ENCODE results near the gene PDE11A.

The PDE11A gene

DNA sequence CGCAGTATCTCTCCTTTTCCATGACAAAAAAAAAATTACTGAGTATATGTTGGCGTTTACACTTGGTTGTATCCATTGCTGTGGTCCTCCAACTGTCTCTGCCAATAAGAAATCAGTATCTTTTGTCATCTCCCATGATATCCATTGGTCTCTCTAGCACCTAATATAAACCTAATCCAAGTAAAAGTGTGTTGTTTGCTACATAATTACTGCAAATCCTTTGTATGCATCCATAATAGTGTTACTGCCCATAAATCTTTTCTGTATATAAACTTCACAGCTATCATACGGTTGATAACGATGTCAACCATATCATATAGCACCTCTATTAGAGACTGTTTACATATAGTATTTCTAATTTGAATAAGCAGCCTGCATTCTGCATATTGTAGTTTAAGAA, 453.1 kb downstream of the PDE11A start:
- H3K9ac ChIP-seq (ENCODE audit: low read depth, low read length) = peak overlapping the region; percentile 68; the same call in 1 of the 2 replicates
- no peak for DNase-seq
- peaks cover 15% of the 10 kb centered on the region for H3K4me1 ChIP-seq (ENCODE audit: insufficient read depth, low read length)
- H2AFZ ChIP-seq (ENCODE audit: low read depth, low read length) = peak overlapping the region; percentile 81
- no peaks in the 10 kb centered on the region for H3K9me3 ChIP-seq (ENCODE audit: insufficient read depth, low read length, severe bottlenecking)
- H3K4me3 ChIP-seq (ENCODE audit: low read depth in 1 of 2, low read length in 2 of 2) = peak overlapping the region in 1 of 2 experiments; percentile 70; a peak in 2 of 4 replicates
- no peaks in the 10 kb centered on the region for H3K79me2 ChIP-seq (ENCODE audit: insufficient read depth, low read length)
- no peak overlapping the region; the same call in 1 of the 2 replicates for H3K27ac ChIP-seq (ENCODE audit: low read length)
- no peaks in the 10 kb centered on the region for H3K36me3 ChIP-seq (ENCODE audit: insufficient read depth, low read length)
- no peaks in the 10 kb centered on the region for H3K27me3 ChIP-seq (ENCODE audit: insufficient read depth, low read length, poor library complexity)
- TF ChIP-seq, protein P1, sequence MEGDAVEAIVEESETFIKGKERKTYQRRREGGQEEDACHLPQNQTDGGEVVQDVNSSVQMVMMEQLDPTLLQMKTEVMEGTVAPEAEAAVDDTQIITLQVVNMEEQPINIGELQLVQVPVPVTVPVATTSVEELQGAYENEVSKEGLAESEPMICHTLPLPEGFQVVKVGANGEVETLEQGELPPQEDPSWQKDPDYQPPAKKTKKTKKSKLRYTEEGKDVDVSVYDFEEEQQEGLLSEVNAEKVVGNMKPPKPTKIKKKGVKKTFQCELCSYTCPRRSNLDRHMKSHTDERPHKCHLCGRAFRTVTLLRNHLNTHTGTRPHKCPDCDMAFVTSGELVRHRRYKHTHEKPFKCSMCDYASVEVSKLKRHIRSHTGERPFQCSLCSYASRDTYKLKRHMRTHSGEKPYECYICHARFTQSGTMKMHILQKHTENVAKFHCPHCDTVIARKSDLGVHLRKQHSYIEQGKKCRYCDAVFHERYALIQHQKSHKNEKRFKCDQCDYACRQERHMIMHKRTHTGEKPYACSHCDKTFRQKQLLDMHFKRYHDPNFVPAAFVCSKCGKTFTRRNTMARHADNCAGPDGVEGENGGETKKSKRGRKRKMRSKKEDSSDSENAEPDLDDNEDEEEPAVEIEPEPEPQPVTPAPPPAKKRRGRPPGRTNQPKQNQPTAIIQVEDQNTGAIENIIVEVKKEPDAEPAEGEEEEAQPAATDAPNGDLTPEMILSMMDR (IDR thresholded peaks at IDR 0.05; ENCODE audit: borderline replicate concordance, extremely low read depth, low read length, poor library complexity, severe bottlenecking) = no peak
- TF ChIP-seq EZH2 (IDR thresholded peaks at IDR 0.05; ENCODE audit: borderline replicate concordance, low read depth, low read length, severe bottlenecking) = no peak
- no peaks in the 10 kb centered on the region for H4K20me1 ChIP-seq (ENCODE audit: insufficient read depth, low read length)
- peak overlapping the region; percentile 61 for H3K4me2 ChIP-seq (ENCODE audit: insufficient read depth, low read length)
- ATAC-seq (ENCODE audit: insufficient read depth, low read depth) = no peak

DNA sequence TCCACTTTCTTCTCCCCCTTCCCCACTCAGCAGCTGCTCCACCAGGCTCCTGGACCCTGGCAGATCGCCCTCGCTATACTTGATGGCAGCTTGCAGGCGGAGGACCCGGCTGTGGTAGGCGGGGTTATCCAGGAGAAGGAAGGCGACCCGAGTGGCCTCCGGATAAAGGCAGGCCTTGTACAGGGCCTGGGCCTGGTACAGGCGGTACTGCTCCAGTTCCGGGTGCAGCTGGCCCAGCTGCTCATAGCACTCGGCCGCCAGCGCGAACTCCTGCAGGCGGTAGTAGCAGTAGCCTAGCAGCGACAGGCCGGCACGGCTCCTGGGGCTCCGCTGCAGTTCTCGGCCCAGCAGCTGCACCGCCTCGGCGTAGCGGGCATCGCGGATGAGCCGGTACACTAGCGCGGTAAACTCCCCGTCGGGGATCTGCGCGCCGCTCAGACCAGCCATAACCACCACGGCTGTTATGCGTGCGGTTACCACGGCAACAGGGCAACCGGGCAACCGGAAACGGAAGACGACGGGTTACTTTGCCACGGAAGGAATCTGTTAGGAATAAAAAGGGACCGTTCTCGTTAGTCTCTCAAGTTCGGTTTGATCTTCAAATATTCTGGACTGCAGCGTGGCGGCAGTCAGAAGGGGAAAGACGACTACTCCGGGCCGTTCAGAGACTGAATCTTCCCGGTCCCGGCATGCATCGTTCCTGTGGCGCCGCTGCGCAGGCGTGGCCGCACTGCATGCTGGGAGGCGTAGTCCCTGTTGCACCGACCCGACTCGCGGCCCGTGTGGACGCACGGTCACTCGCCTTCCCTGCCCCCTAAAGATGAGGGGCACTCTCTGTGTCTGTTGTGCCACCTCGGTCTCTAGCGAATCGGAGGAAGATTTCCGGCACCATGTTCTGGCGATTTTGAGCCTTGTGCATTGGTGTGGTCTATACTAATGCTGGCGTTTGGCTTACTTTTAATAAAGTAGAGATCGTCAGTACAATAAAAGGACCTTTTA, 454.0 kb downstream of the PDE11A start:
- ATAC-seq (ENCODE audit: insufficient read depth, low read depth) (peak; percentile 93), DNase-seq (peak; percentile 88)
- Histone ChIP-seq H2AFZ (ENCODE audit: low read depth, low read length) (peak overlapping the region; percentile 81), H3K27me3 (ENCODE audit: insufficient read depth, low read length, poor library complexity) (no peaks in the 10 kb centered on the region), H3K9me3 (ENCODE audit: insufficient read depth, low read length, severe bottlenecking) (no peaks in the 10 kb centered on the region), H4K20me1 (ENCODE audit: insufficient read depth, low read length) (no peaks in the 10 kb centered on the region), H3K27ac (ENCODE audit: low read length) (peak overlapping the region; percentile 98), H3K4me1 (ENCODE audit: insufficient read depth, low read length) (peaks cover 15% of the 10 kb centered on the region), H3K36me3 (ENCODE audit: insufficient read depth, low read length) (no peaks in the 10 kb centered on the region), H3K79me2 (ENCODE audit: insufficient read depth, low read length) (no peaks in the 10 kb centered on the region), H3K4me3 (ENCODE audit: low read depth in 1 of 2, low read length in 2 of 2) (peak overlapping the region; percentile 37 to 70; a peak in 3 of 4 replicates), H3K9ac (ENCODE audit: low read depth, low read length) (peak overlapping the region; percentile 68), H3K4me2 (ENCODE audit: insufficient read depth, low read length) (peak overlapping the region; percentile 61)
- TF ChIP-seq EZH2 (IDR thresholded peaks at IDR 0.05; ENCODE audit: borderline replicate concordance, low read depth, low read length, severe bottlenecking) = no peak
- TF ChIP-seq, protein P1 (IDR thresholded peaks at IDR 0.05; ENCODE audit: borderline replicate concordance, extremely low read depth, low read length, poor library complexity, severe bottlenecking) = no peak

DNA sequence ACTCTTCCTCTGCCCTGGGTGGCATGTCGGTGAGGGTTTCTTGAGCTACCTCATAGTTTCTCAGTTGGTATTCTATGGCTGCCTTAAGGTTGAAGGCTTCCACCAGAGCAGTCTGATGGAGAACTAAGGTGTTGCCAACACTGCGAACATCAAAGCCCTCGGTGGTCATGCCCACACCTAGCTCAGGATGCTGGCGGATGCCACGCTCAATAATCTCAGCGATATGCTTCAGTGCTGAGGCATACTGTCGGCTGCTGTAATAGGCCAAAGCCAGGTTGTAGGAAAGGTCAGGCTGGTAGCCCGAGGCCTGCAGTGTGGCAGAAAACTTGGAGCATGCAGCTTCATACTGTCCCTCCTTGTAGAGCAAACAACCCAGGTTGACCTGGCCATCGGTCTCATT, 454.7 kb downstream of the PDE11A start:
- Histone ChIP-seq H4K20me1 (ENCODE audit: insufficient read depth, low read length) (no peaks in the 10 kb centered on the region), H3K4me3 (ENCODE audit: low read depth in 1 of 2, low read length in 2 of 2) (peak overlapping the region; percentile 37 to 70; a peak in 3 of 4 replicates), H2AFZ (ENCODE audit: low read depth, low read length) (peak overlapping the region; percentile 81)

More for the DNA sequence above, 454.7 kb downstream of the PDE11A start:
- Histone ChIP-seq H3K9me3 (ENCODE audit: insufficient read depth, low read length, severe bottlenecking) (no peaks in the 10 kb centered on the region), H3K27me3 (ENCODE audit: insufficient read depth, low read length, poor library complexity) (no peaks in the 10 kb centered on the region), H3K4me2 (ENCODE audit: insufficient read depth, low read length) (peak overlapping the region; percentile 61), H3K4me1 (ENCODE audit: insufficient read depth, low read length) (peaks cover 15% of the 10 kb centered on the region), H3K27ac (ENCODE audit: low read length) (peak overlapping the region; percentile 98; the same call in 1 of the 2 replicates), H3K9ac (ENCODE audit: low read depth, low read length) (peak overlapping the region; percentile 68), H3K36me3 (ENCODE audit: insufficient read depth, low read length) (no peaks in the 10 kb centered on the region), H3K79me2 (ENCODE audit: insufficient read depth, low read length) (no peaks in the 10 kb centered on the region)
- ATAC-seq (ENCODE audit: insufficient read depth, low read depth) (no peak), DNase-seq (no peak)
- no peak for TF ChIP-seq EZH2 (IDR thresholded peaks at IDR 0.05; ENCODE audit: borderline replicate concordance, low read depth, low read length, severe bottlenecking)
- TF ChIP-seq, protein P1 (IDR thresholded peaks at IDR 0.05; ENCODE audit: borderline replicate concordance, extremely low read depth, low read length, poor library complexity, severe bottlenecking) = no peak

All from DND-41 (cell line).